Coronary artery (tissue), 2 donors: ENCODE measurements around the gene SLC25A14.
A peak's percentile ranks its signal among the peaks of the same experiment; 100 is the strongest.

ENCODE experiments used
- DNase-seq: peaks from one replicate; pipeline ENCODE4 v3.0.0-alpha.2; 2017; ENCODE audit warnings: low spot score
- H3K27ac ChIP-seq, 2 donors: fragments of 200-600 bp; sonication (generic); one replicate each; pipeline ENCODE4 v1.5.1; 2016 to 2019
- H3K4me3 ChIP-seq: fragments of 200-600 bp; sonication (generic); 2 replicates; pipeline ENCODE4 v1.5.1; 2016; ENCODE audit warnings: mild to moderate bottlenecking, moderate library complexity
- CTCF ChIP-seq: fragments of 200-600 bp; sonication (generic); IDR thresholded peaks from one replicate; pipeline ENCODE4 v1.5.1; 2019; ENCODE audit warnings: antibody characterized with exemption

SLC25A14 gene

GRCh38 chrX:130402208-130402684, 62.5 kb downstream of the SLC25A14 start:
- peak overlapping the region; percentile 83 for H3K4me3 ChIP-seq
- TF ChIP-seq CTCF: no peak
- no peak for DNase-seq
- H3K27ac ChIP-seq: peak overlapping the region; percentile 43 to 89

- TF ChIP-seq CTCF: no peak
- Histone ChIP-seq H3K4me3 (no peak overlapping the region), H3K27ac (no peak overlapping the region)
- no peak for DNase-seq
Observed at GRCh38 chrX:130413415-130413814, 73.7 kb downstream of the SLC25A14 start.

GRCh38 chrX:130414800-130415199, 75.1 kb downstream of the SLC25A14 start:
- TF ChIP-seq CTCF: no peak
- DNase-seq: no peak
- H3K27ac ChIP-seq: no peak overlapping the region
- H3K4me3 ChIP-seq: no peak overlapping the region

GRCh38 chrX:130415201-130415600, 75.5 kb downstream of the SLC25A14 start:
- H3K27ac ChIP-seq: no peak overlapping the region
- DNase-seq: no peak
- TF ChIP-seq CTCF: no peak
- no peak overlapping the region for H3K4me3 ChIP-seq

GRCh38 chrX:130416785-130417184, 77.1 kb downstream of the SLC25A14 start:
- DNase-seq: no peak
- H3K27ac ChIP-seq: no peak overlapping the region
- TF ChIP-seq CTCF: no peak
- no peak overlapping the region for H3K4me3 ChIP-seq

- TF ChIP-seq CTCF: no peak
- DNase-seq: no peak
- H3K27ac ChIP-seq: no peak overlapping the region
- H3K4me3 ChIP-seq: no peak overlapping the region
Observed at GRCh38 chrX:130418066-130418465, 78.3 kb downstream of the SLC25A14 start.

- TF ChIP-seq CTCF: no peak
- Histone ChIP-seq H3K4me3 (no peak overlapping the region), H3K27ac (no peak overlapping the region)
- no peak for DNase-seq
Observed at GRCh38 chrX:130418740-130419139, 79.0 kb downstream of the SLC25A14 start.
